Esophagus (tissue), 2 donors: ENCODE results near the gene ACSF3. TPM values are rescaled to one million over a fixed set of nuclear protein-coding genes. Genes with fewer than 3 reads are reported as not detected.
"Not testable (repeated sequence)": the region's sequence is repeated elsewhere in the genome, so short reads cannot be mapped to it uniquely, and the experiment has no call there.

Experiments
- H3K27ac ChIP-seq, 2 donors: one replicate each; pipeline ENCODE4 v1.5.1; 2013; ENCODE audit warnings: low read depth in 2 of 2, mild to moderate bottlenecking in 2 of 2, inconsistent platforms in 1 of 2, low read length in 1 of 2, moderate library complexity in 1 of 2
- H3K27me3 ChIP-seq, 2 donors: one replicate each; pipeline ENCODE4 v1.6.1; 2013; ENCODE audit warnings: low read length in 2 of 2, control low read depth in 1 of 2, mild to moderate bottlenecking in 1 of 2; ENCODE audit not compliant: insufficient read depth in 2 of 2, control insufficient read depth in 1 of 2
- H3K36me3 ChIP-seq, 2 donors: one replicate each; pipeline ENCODE4 v1.6.1; 2013; ENCODE audit warnings: low read length in 1 of 2; ENCODE audit not compliant: control insufficient read depth in 2 of 2, insufficient read depth in 2 of 2
- H3K4me1 ChIP-seq, 2 donors: one replicate each; pipeline ENCODE4 v1.6.1; 2013; ENCODE audit warnings: low read length in 1 of 2; ENCODE audit not compliant: control insufficient read depth in 2 of 2, insufficient read depth in 2 of 2
- H3K4me3 ChIP-seq, 2 donors: one replicate each; pipeline ENCODE4 v1.5.1; 2013; ENCODE audit warnings: low read length in 2 of 2, mild to moderate bottlenecking in 2 of 2, low read depth in 1 of 2, moderate library complexity in 1 of 2
- H3K9me3 ChIP-seq, 2 donors: one replicate each; pipeline ENCODE4 v1.6.1; 2013; ENCODE audit warnings: mild to moderate bottlenecking in 2 of 2, low read depth in 1 of 2, low read length in 1 of 2, moderate library complexity in 1 of 2; ENCODE audit not compliant: control insufficient read depth in 2 of 2, insufficient read depth in 1 of 2
- WGBS, 2 donors: extraction: QIAGEN DNeasy Blood & Tissue Kit; methylation state at CpG; one replicate each; pipeline ENCODE4 v1.1.7; 2013; 5-methylcytosine and 5-hydroxymethylcytosine counted together
- polyA plus RNA-seq, 2 donors: library from polyadenylated mRNA; stranded (reverse); fragments of 200-250 nt; gene quantifications; one replicate each; pipeline ENCODE4 v1.2.3, GENCODE V29; 2013
- donor health status: healthy with polysubstance abuse.
- donor health status: Bipolar disorder and iron deficiency.

ACSF3 gene
- polyA plus RNA-seq, 2 donors, result 14.1 to 22.3 TPM

DNA sequence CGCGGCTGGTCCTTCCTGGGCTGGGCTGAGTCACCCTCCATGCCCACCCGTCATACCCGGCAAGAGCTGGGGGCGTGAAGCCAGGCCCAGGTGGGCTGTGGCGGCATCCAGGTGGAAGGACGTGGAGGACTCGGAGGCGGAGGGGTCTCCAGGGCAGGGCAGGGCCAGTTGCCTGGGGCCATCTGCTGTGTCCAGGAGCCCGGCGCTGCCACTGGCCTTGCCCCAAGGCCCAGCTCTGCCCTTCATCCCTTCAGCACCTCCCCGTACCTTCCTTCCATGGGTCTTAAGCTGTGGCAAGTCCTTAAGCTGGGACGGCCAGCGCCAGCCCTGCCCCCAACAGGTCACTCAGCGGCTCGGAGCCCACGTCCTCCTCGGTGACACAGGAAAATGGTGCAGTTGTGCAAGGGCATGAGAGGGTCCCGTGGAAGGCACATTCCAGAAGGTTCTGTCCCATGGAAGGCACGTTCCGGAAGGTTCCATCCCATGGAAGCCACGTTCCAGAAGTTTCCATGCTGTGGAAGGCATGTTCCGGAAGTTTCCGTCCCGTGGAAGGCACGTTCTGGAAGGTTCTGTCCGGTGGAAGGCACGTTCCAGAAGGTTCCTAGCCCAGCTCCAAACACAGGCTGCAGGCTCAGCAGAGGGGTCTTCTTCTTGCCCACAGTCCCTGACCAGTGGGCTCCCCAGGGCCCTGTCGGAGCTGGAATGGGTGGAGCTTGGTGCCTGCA lies 67.5 kb downstream of the ACSF3 start:
- 85 to 87% methylated on average over 28 to 29 of the region's 29 CpGs for WGBS, 2 donors
- H3K27me3 ChIP-seq, result no peaks in the 10 kb centered on the region

DNA sequence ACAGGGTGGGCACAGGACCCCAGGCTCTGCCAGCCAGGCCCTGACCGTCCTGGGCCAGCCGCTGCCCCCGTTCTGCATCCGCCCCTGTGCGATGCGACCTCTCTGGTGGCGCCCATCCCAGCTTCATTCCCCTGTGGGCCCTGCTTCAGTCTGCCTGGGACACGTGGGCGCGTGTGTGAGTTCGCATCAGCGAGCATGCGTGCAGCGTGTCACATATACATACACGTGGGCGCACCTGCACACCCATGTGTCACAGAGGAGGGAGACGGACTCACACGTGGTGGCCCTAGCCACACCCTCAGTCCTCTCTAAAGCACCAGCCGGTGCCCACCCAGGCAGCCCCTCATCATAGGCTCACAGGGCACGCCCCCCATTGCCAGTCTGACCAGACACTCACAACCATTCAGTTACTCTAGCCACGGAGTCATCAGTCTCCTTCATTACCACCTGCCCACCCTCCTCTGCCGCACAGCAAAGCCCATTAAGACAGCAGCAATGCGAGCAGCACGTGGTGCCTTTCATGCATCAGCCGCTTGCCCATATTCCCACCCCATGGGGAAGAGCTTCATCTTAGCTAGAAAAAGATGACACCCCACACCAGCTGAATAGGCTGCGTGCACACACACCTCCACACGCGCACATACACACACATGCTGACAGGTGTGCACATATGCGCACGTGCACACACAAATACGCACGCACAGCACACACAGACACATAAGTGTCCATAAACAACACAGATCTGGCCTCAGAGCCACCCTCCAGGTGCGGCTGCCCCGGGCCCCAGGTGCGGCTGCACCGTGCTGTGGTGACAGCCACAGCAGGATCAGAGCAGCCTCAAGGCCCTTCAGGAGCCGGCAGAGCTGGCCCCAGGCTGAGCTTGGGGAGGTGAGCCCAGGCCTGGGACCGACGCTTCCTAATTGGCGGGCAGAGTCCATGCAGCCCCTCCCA lies 68.4 kb downstream of the ACSF3 start:
- WGBS, 2 donors, result 83 to 84% methylated on average over 40 of the region's 40 CpGs
- Histone ChIP-seq H3K9me3 (no peaks in the 10 kb centered on the region), H3K27ac (no peak overlapping the region), H3K4me3 (no peak overlapping the region), H3K27me3 (no peaks in the 10 kb centered on the region), H3K4me1 (no peaks in the 10 kb centered on the region), H3K36me3 (no peaks in the 10 kb centered on the region)

More for the DNA sequence above, 67.5 kb downstream of the ACSF3 start:
- Histone ChIP-seq H3K9me3 (no peaks in the 10 kb centered on the region), H3K27ac (no peak overlapping the region), H3K4me3 (no peak overlapping the region), H3K4me1 (no peaks in the 10 kb centered on the region), H3K36me3 (no peaks in the 10 kb centered on the region)

DNA sequence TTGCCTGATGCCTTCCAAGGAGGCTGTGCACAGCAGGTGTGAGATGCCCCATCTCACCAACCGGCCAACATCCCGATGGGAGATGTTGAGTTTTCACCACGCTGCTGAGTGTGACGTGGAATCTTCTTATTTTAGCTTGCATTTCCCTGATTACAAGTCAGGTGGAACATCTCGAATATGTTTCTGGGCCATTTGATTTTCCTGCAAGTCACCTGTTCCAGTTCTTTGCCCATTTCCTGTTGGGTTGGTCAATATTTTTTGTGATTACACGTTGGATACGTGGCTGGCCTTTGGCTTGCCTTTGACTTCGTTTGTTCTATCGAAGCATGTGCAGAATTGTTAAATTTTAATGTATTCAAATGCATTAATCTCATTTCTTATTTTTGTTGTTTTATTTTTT lies 69.6 kb downstream of the ACSF3 start:
- WGBS, 2 donors, result 80 to 82% methylated on average over 9 of the region's 9 CpGs
- Histone ChIP-seq H3K4me3 (no peak overlapping the region), H3K36me3 (no peaks in the 10 kb centered on the region), H3K4me1 (no peaks in the 10 kb centered on the region), H3K27ac (no peak overlapping the region), H3K9me3 (no peaks in the 10 kb centered on the region), H3K27me3 (no peaks in the 10 kb centered on the region)

DNA sequence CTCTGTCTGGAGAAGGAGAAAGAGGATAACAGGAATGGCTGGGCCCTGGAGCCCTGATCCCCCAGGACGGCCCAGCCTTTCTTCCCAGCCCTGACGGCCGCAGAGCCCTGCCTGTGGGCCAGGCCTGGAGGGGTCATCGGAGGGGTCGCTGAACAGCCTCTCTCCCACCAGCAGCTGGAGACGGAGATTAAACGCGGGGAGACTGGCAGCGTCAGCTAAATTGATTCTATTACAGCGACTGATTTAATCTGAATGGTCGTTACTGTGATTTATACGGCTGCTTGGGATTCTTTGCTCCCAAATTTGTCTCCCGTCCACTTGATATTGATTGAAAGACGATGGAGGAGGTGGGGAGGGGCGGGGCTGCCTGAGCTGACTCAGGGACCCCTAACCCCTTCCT lies 70.8 kb downstream of the ACSF3 start:
- WGBS, 2 donors, result 56 to 60% methylated on average over 15 of the region's 15 CpGs
- no peaks in the 10 kb centered on the region for H3K36me3 ChIP-seq
- no peak overlapping the region for H3K4me3 ChIP-seq
- no peaks in the 10 kb centered on the region for H3K9me3 ChIP-seq
- no peaks in the 10 kb centered on the region for H3K27me3 ChIP-seq
- no peak overlapping the region for H3K27ac ChIP-seq
- no peaks in the 10 kb centered on the region for H3K4me1 ChIP-seq

DNA sequence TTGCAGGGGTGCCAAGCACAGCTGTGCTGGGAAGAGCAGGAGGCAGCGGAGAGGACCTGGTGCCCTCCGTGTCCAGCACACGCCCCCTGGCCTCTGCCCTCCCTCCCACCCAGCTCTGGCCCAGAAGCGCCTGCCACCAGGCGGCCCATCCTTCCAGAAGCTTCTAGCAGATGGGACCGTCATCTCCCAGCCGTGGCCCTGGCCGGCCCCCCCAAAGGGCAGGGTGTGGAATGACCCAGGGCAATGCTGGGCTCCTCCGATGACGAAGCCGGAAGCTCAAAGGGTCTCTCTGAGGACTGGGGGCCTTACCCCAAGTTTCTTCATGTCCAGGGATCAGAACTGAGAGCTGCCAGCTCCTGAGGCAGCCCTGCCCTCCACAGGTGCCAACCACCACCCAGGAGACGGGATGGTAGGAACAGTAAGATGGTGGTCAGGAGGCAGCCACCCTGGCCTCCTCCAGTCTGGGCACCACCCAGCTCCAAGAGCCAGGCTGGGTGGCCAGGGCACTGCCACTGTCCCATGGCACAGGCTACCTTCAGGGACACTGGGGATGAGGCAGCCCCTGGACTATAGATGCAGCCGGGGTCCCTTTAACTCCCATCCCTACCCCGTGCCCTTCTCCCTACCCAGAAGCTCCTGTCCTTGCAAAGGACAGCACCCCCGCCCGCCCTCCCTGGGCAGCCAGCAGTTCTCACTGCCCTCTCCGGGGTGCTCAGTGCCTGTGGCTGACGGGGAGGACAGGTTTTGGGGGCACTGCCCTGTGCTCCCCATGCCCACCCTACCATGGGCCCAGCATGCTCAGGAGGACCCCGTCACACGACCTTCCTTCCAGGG lies 71.4 kb downstream of the ACSF3 start:
- Histone ChIP-seq H3K27ac (no peak overlapping the region), H3K27me3 (no peaks in the 10 kb centered on the region), H3K9me3 (no peaks in the 10 kb centered on the region), H3K4me1 (no peaks in the 10 kb centered on the region), H3K36me3 (no peaks in the 10 kb centered on the region), H3K4me3 (no peak overlapping the region)
- 76 to 78% methylated on average over 18 to 20 of the region's 20 CpGs for WGBS, 2 donors

DNA sequence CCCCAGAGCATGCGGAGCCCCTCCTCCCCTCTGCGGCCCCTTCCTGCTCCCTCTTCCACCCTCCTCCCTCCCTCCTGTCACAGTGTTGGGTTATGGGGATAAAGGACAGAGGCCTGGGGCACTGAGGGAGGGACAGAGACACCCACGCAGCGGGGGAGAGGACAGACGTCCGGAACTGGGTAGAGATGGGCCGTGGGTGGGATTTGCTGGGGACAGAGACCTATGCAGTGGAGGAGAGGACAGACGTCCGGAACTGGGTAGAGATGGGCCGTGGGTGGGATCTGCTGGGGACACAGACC lies 72.0 kb downstream of the ACSF3 start:
- H3K36me3 ChIP-seq, H3K4me3 ChIP-seq, H3K27me3 ChIP-seq, H3K27ac ChIP-seq, H3K9me3 ChIP-seq, H3K4me1 ChIP-seq: not testable (repeated sequence)
- WGBS, 2 donors, result 72 to 78% methylated on average over 7 to 10 of the region's 10 CpGs

DNA sequence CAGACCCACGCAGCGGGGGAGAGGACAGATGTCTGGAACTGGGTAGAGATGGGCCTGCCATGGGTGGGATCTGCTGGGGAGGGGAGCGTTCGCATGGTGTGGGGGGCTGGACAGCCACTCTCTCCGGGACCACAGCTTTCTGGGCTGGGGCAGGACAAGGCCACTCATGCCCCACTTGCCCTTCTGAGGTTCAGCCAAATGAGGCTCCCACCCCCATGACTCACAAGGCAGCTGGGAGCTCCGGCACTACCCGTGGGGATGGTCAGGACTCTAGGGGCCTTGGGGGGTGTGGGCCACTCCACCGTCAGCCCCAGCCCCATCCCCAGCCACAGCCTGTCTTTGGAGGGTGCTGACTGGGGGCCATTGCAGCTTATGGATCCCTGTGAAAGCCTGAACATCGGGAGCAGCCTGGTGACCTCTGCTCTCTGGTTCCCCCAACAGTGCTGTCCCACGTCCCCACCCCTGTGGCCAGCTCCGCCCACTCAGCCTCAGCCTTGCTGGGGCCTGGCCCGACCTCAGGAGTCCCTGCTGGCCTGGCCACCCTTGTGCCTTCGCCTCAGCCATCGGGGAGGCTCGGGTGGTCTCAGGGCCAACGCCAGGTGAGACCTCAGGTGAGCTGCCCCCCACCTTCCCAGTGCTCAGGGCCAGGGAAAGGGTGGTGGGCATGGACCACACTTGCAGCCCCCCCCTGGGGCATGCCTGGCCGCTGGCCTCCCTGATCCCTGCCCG lies 73.2 kb downstream of the ACSF3 start:
- H3K9me3 ChIP-seq, result no peaks in the 10 kb centered on the region
- WGBS, 2 donors, result 57 to 64% methylated on average over 18 of the region's 18 CpGs
- no peaks in the 10 kb centered on the region for H3K36me3 ChIP-seq
- H3K27ac ChIP-seq, result no peak overlapping the region
- H3K4me1 ChIP-seq, result peaks cover 5 to 9% of the 10 kb centered on the region in 2 donors
- no peaks in the 10 kb centered on the region for H3K27me3 ChIP-seq
- H3K4me3 ChIP-seq, result no peak overlapping the region

DNA sequence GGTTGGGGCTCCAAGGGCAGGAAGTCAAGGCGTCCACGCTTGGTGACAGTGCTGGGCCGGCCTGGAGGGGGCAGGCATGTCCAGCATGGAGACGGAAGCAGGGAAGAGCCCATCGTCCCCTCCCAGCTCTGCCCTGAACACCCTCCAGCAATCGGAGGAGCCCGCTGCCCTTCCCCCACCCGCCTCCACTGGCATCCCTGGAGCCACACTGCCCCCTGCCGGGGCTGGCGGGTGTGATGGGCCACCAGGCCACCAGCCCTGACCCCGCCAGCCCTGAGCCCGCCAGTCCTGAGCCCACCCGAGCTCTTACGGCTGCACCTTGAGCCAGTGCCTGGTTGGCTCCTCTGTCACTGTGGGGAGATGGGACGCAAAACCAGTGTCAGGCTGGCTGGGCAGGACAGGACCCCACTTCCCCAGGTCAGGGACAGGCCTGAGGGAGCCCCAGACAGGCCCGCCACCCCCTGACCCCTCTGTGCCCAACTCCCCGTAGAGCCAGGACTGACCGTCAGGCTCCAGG lies 73.8 kb downstream of the ACSF3 start:
- H3K4me3 ChIP-seq, result no peak overlapping the region
- WGBS, 2 donors, result 14 to 16% methylated on average over 16 to 18 of the region's 18 CpGs
- H3K9me3 ChIP-seq, result no peaks in the 10 kb centered on the region
- H3K27ac ChIP-seq, result no peak overlapping the region
- H3K4me1 ChIP-seq, result peaks cover 5 to 9% of the 10 kb centered on the region in 2 donors
- H3K27me3 ChIP-seq, result no peaks in the 10 kb centered on the region
- no peaks in the 10 kb centered on the region for H3K36me3 ChIP-seq
